ENCODE results near the gene RNF220.
"Not testable (repeated sequence)": the region's sequence is repeated elsewhere in the genome, so short reads cannot be mapped to it uniquely, and the experiment has no call there.

The RNF220 gene

GRCh38 chr1:44501047-44501890 lies 96.2 kb downstream of the RNF220 start:
- no peak for DNase-seq (ENCODE audit: low read depth in 2 of 2)
- no peak overlapping the region for H3K4me3 ChIP-seq (replicated peaks in 1 of 2; ENCODE audit: low read depth in 2 of 2, low read length in 2 of 2)
- TF ChIP-seq CTCF (IDR thresholded peaks at IDR 0.05; ENCODE audit: low read depth, low read length), result no peak

DNA sequence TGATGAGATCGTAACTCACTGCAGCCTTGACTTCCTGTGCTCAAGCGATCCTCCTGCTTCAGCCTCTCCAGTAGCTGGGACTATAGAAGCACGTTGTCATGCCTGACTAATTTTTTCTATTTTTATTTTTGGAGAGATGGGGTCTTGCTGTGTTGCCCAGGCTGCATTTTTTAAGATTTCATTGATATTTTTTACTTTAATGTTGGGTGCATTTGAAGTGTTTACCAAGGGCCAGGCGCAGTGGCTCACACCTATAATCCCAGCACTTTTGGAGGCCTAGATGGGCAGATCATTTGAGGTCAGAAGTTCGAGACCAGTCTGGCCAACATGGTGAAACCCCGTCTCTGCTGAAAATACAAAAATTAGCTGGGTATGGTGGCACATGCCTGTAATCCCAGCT lies 97.8 kb downstream of the RNF220 start:
- DNase-seq (ENCODE audit: low read depth in 2 of 2); H3K4me3 ChIP-seq (replicated peaks in 1 of 2; ENCODE audit: low read depth in 2 of 2, low read length in 2 of 2): not testable (repeated sequence)

DNA sequence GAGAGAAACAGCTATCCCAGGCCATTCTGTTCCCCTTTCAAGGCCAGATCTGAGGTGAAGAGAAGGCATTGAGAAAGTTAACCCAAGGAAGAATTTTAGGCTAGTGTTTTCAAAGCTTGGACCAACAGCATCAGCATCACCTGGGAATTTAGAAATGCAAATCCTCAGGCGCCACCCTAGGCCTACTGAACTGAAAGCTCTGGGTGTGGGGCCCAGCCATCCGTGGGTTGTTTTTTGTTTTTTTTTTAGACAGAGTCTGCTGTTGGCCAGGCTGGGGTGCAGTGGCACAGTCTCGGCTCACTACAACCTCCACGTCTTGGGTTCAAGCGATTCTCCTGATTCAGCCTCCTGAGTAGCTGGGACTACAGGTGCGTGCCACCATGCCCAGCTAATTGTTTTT lies 98.6 kb downstream of the RNF220 start:
- no peak for DNase-seq (ENCODE audit: low read depth in 2 of 2)
- H3K4me3 ChIP-seq (replicated peaks in 1 of 2; ENCODE audit: low read depth in 2 of 2, low read length in 2 of 2), result no peak overlapping the region
- no peak for TF ChIP-seq CTCF (IDR thresholded peaks at IDR 0.05; ENCODE audit: low read depth, low read length)

DNA sequence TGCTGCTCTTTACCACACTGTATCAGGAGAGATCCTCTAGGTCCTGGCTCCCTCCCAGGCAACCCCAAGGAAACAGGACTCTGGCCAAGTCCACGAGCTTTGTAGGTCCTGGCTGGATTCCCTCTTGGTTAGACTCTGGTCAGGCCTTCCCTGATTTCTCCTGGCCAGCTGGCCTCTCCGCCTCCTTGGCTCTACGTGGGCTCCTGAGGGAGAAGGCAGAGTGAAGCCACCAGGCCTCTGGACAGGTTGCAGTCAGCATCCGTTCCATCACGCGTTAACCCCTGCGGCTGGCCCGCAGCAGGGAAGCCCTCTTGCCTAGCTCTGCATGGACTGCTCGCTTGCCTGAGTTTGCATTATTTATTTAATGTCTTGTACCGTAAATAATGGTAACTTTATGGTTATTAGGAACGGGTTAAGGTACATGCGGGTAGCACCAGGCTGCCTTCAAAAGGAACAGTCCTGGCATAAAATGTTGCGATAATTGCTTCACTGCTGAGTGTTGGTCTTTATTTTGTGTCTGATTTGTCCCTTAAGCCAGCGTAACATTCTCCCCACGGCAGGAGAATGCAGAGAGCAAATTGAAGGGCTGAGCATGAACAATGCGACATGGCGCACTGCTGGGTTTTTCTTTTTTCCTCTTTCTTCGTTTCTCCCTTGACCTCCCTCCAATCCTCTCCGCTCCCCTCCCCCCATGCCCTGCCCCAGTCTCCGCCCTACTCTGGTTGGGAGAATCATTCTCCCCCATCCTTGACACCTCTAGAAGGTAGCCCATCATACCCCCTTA lies 100.3 kb downstream of the RNF220 start:
- TF ChIP-seq CTCF (IDR thresholded peaks at IDR 0.05; ENCODE audit: low read depth, low read length), result no peak
- no peak overlapping the region for H3K4me3 ChIP-seq (replicated peaks in 1 of 2; ENCODE audit: low read depth in 2 of 2, low read length in 2 of 2)
- peak; percentile 16 to 77 for DNase-seq (ENCODE audit: low read depth in 2 of 2)

DNA sequence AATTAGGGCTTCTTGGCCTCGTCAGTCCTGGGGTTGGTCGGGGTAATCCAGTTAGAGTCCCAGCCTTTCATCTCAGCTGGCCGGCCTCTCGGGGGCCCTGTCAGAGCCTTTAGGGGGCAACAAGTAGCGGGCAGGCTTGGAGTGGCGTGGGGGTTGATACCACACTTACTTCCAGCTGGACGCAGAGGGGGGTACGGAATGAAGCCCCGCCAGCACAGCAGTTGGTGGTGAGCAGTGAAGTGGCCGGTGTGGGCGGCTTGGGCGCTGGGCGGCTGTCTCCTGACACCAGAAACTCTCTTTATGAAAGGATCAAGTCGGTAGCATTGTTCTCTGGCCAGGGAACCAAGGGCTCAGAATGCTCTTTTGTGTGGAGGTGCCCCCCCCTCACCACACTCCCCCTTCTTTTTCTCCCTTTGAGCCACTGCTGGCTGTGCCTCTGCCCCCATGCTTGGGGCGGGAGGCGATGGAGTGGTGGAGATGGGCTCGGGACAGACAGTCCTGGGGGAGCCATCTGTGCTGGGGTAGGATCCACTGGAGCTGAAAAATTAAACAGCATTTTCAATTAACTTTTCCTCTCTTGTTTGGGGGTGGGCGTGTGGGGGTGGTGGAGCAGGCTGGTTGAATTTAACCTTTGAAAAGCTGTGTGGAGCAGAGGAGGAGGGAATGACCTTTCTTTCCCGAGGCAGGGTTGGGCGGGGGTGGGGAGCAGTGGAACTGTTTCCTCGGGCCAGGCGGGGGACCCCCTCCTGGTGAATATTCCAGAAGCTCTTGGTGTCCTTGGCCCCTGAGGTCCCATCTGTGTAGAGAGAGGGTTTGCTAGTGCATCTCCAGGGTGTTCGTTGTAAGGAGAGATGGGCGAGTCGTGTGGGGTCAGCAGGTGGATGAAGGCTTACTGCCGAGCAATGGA lies 102.7 kb downstream of the RNF220 start:
- H3K4me3 ChIP-seq (replicated peaks in 1 of 2; ENCODE audit: low read depth in 2 of 2, low read length in 2 of 2), result no peak overlapping the region
- no peak for DNase-seq (ENCODE audit: low read depth in 2 of 2)
- no peak for TF ChIP-seq CTCF (IDR thresholded peaks at IDR 0.05; ENCODE audit: low read depth, low read length)

DNA sequence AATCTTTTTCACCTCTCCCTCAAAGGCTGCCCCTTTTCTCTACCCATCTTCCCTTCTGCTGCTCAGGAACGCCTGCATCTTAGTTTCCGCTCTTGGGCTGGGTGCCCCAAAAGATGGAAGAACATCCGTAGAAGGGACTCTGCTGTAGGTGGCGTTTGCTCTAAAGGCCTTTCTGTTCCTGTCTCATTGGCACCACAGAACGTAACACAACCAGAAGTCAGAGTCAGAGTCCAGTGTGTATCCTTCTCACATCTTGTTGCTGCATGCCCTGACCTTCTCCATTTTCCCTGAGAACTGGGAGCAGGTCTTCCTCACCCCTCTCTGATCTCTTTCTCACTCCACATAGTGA lies 103.3 kb downstream of the RNF220 start:
- DNase-seq (ENCODE audit: low read depth in 2 of 2), result no peak
- no peak for TF ChIP-seq CTCF (IDR thresholded peaks at IDR 0.05; ENCODE audit: low read depth, low read length)
- no peak overlapping the region for H3K4me3 ChIP-seq (replicated peaks in 1 of 2; ENCODE audit: low read depth in 2 of 2, low read length in 2 of 2)

Data from cardiac fibroblast (primary cell).